ENCODE results near the gene SIRPA.

- TF ChIP-seq EZH2 (IDR thresholded peaks at IDR 0.05; ENCODE audit: borderline replicate concordance, insufficient read depth, low read length, poor library complexity, severe bottlenecking) = no peak
- no peak for TF ChIP-seq CTCF (IDR thresholded peaks at IDR 0.05; ENCODE audit: poor library complexity, severe bottlenecking)
- no peak for TF ChIP-seq EP300 (conservative IDR thresholded peaks at IDR 0.05; ENCODE audit: poor library complexity, severe bottlenecking)
- TF ChIP-seq REST (IDR thresholded peaks at IDR 0.05; ENCODE audit: borderline replicate concordance) = no peak
- TF ChIP-seq POLR2AphosphoS5 (IDR thresholded peaks at IDR 0.05) = no peak
- no peak for TF ChIP-seq RAD21 (conservative IDR thresholded peaks at IDR 0.05)
- TF ChIP-seq SMC3 (conservative IDR thresholded peaks at IDR 0.05; ENCODE audit: poor library complexity) = no peak
- TF ChIP-seq MXI1 (conservative IDR thresholded peaks at IDR 0.05; ENCODE audit: poor library complexity, severe bottlenecking) = no peak
Measured at GRCh38 chr20:1868856-1869255, 26.4 kb upstream of the SIRPA start.

Data from neural cell (in vitro differentiated cells).